Mesendoderm (in vitro differentiated cells): Measurements from ENCODE around the gene KIF24.

Source experiments
- DNase-seq: peaks from one replicate; pipeline ENCODE4 v3.0.0; 2013
- H2AK5ac ChIP-seq: 2 replicates; pipeline ENCODE4 v1.6.1; 2013; ENCODE audit warnings: low read length, inconsistent platforms
- H2BK120ac ChIP-seq: 2 replicates; pipeline ENCODE4 v1.6.1; 2013; ENCODE audit warnings: low read depth, mild to moderate bottlenecking, low read length, moderate library complexity, mixed read lengths
- H2BK15ac ChIP-seq: replicated peaks from 2 replicates; pipeline ENCODE4 v1.6.1; 2013; ENCODE audit warnings: low read depth, mild to moderate bottlenecking, moderate library complexity
- H2BK5ac ChIP-seq: 2 replicates; pipeline ENCODE4 v1.6.1; 2013; ENCODE audit warnings: low read length, inconsistent platforms
- H3K18ac ChIP-seq: 2 replicates; pipeline ENCODE4 v1.6.1; 2013; ENCODE audit warnings: mild to moderate bottlenecking, low read length, mixed read lengths
- H3K23ac ChIP-seq: one replicate; pipeline ENCODE4 v1.6.1; 2013; ENCODE audit warnings: low read length
- H3K27ac ChIP-seq: 2 replicates; pipeline ENCODE4 v1.5.1; 2013; ENCODE audit warnings: low read depth, mild to moderate bottlenecking, inconsistent platforms, low read length, moderate library complexity
- H3K27me3 ChIP-seq: 2 replicates; pipeline ENCODE4 v1.6.1; 2013; ENCODE audit warnings: low read length, control low read depth, mild to moderate bottlenecking, inconsistent platforms; ENCODE audit not compliant: insufficient read depth, poor library complexity
- H3K36me3 ChIP-seq: 2 replicates; pipeline ENCODE4 v1.6.1; 2013; ENCODE audit warnings: low read length, inconsistent platforms; ENCODE audit not compliant: control insufficient read depth, insufficient read depth
- H3K4ac ChIP-seq: one replicate; pipeline ENCODE4 v1.6.1; 2013; ENCODE audit warnings: low read depth, mild to moderate bottlenecking, low read length, moderate library complexity
- H3K4me1 ChIP-seq: 2 replicates; pipeline ENCODE4 v1.6.1; 2013; ENCODE audit warnings: low read depth, low read length, inconsistent platforms; ENCODE audit not compliant: control insufficient read depth
- H3K4me2 ChIP-seq: 2 replicates; pipeline ENCODE4 v1.6.1; 2013; ENCODE audit warnings: low read length
- H3K4me3 ChIP-seq: 2 replicates; pipeline ENCODE4 v1.5.1; 2013; ENCODE audit warnings: mild to moderate bottlenecking, low read length
- H3K56ac ChIP-seq: one replicate; pipeline ENCODE4 v1.6.1; 2013; ENCODE audit warnings: low read length
- H3K79me1 ChIP-seq: 2 replicates; pipeline ENCODE4 v1.6.1; 2013; ENCODE audit warnings: low read length, inconsistent platforms
- H3K79me2 ChIP-seq: 2 replicates; pipeline ENCODE4 v1.6.1; 2013; ENCODE audit warnings: mild to moderate bottlenecking, low read length; ENCODE audit not compliant: control insufficient read depth, insufficient read depth
- H3K9ac ChIP-seq: 2 replicates; pipeline ENCODE4 v1.6.1; 2013; ENCODE audit warnings: low read length, inconsistent platforms
- H4K5ac ChIP-seq: one replicate; pipeline ENCODE4 v1.6.1; 2013; ENCODE audit warnings: low read length
- H4K8ac ChIP-seq: one replicate; pipeline ENCODE4 v1.6.1; 2013; ENCODE audit warnings: low read depth, mild to moderate bottlenecking, control low read depth, low read length, moderate library complexity
- WGBS: extraction: QIAGEN DNeasy Blood & Tissue Kit; methylation state at CpG from one replicate; pipeline ENCODE4 v1.1.7; 2013; ENCODE audit warnings: low lambda C conversion rate, missing lambda C conversion rate; ENCODE audit not compliant: insufficient coverage; ENCODE audit errors: extremely low coverage; 5-methylcytosine and 5-hydroxymethylcytosine counted together

Gene KIF24

DNA sequence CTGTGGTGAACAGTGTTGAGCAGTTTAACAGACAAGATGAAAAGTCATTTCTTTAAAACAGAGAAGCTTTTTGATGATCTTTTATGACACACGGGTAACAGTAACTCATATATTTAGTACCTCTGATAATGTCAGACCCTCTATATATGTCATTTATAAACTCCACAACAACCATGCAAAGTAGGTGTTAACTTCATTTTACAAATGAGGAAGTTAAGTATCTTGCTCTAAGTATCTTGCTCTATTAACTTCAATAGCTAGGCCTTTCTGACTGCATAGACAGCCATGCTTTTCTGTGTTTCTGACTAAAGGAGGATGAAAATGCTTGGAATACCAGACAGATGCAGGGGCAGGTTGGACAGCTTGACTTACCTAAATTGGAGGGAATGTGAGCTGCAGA is 2.1 kb upstream of the KIF24 start:
- no peaks in the 10 kb centered on the region for H3K27me3 ChIP-seq
- H4K5ac ChIP-seq = no peak overlapping the region
- H3K79me1 ChIP-seq = peaks cover 4% of the 10 kb centered on the region
- no peak overlapping the region for H3K4me3 ChIP-seq
- H3K23ac ChIP-seq = no peak overlapping the region
- no peak overlapping the region for H2AK5ac ChIP-seq
- H2BK120ac ChIP-seq = no peak overlapping the region
- H3K4me2 ChIP-seq = no peak overlapping the region
- no peak overlapping the region for H2BK5ac ChIP-seq
- H3K27ac ChIP-seq = no peak overlapping the region
- no peaks in the 10 kb centered on the region for H3K36me3 ChIP-seq
- H3K18ac ChIP-seq = no peak overlapping the region
- WGBS = no CpG with 5 or more reads among the region's 1 CpG
- no peak for DNase-seq
- H3K56ac ChIP-seq = no peak overlapping the region
- H3K79me2 ChIP-seq = peaks cover 2% of the 10 kb centered on the region
- no peak overlapping the region for H2BK15ac ChIP-seq
- H3K4me1 ChIP-seq = peaks cover 19% of the 10 kb centered on the region
- no peak overlapping the region for H4K8ac ChIP-seq
- H3K9ac ChIP-seq = no peak overlapping the region
- no peak overlapping the region for H3K4ac ChIP-seq

DNA sequence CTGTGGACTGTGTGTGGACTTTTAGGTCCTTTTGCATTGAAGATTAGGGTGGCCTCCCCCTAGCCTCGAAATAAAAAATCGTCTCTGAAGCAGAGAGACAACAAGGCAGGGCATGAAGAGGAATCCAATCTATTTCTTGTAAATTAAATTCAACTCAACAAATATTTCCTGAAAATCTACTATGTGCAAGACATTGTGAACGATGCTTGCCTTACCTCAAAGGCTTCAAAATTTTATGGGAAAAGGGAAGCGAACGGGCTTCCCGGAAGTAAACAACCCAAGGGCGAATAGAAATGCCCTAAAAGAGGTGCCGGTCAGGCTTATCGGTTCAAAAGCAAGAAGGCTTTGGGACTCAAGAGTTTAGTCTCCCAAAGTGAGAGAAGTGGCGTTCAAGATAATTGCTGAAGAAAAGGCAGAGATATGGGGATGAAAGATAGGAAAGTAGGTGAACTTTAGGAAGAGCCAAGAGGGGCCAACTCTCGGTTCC is 525 bp downstream of the KIF24 start:
- H3K79me2 ChIP-seq = peaks cover 2% of the 10 kb centered on the region
- peak; percentile 55 for DNase-seq
- no peak overlapping the region for H4K8ac ChIP-seq
- H3K4ac ChIP-seq = no peak overlapping the region
- H3K56ac ChIP-seq = peak overlapping the region; percentile 93
- no peak overlapping the region for H2BK5ac ChIP-seq
- H3K4me3 ChIP-seq = peak overlapping the region; percentile 90
- no peak overlapping the region for H4K5ac ChIP-seq
- peak overlapping the region; percentile 91 for H3K9ac ChIP-seq
- no peak overlapping the region for H2BK120ac ChIP-seq
- no peak overlapping the region for H2AK5ac ChIP-seq
- H3K4me2 ChIP-seq = peak overlapping the region; percentile 45
- H3K27me3 ChIP-seq = no peaks in the 10 kb centered on the region
- H3K36me3 ChIP-seq = no peaks in the 10 kb centered on the region
- no peak overlapping the region for H3K18ac ChIP-seq
- WGBS = no CpG with 5 or more reads among the region's 11 CpGs
- no peak overlapping the region for H3K27ac ChIP-seq
- no peak overlapping the region for H2BK15ac ChIP-seq
- H3K4me1 ChIP-seq = peaks cover 3% of the 10 kb centered on the region
- H3K79me1 ChIP-seq = peaks cover 1% of the 10 kb centered on the region
- H3K23ac ChIP-seq = no peak overlapping the region

DNA sequence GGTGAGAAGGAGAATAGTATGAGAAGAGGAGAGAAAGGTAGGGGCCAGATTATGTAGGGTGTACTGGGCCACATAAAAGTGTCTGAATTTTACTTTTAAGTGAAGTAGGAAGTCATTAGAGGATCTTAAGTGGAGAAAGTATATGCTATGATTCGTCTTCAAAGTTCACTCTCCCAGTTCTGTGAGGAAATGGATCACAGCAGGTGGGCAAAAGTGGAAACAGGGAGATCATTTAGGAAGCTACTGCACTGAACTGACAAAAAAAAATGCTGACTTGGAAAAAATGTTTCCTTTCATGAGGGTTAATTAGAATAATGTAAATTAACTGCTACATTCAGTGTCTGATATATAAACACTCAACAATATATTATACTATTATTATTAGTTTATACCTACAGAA is 2.4 kb downstream of the KIF24 start:
- H3K4me1 ChIP-seq = peaks cover 2% of the 10 kb centered on the region
- H3K27ac ChIP-seq = no peak overlapping the region
- DNase-seq = no peak
- H3K4ac ChIP-seq = no peak overlapping the region
- H3K23ac ChIP-seq = no peak overlapping the region
- no peaks in the 10 kb centered on the region for H3K27me3 ChIP-seq
- H2BK5ac ChIP-seq = no peak overlapping the region
- H3K36me3 ChIP-seq = no peaks in the 10 kb centered on the region
- no peak overlapping the region for H4K8ac ChIP-seq
- no peak overlapping the region for H3K4me2 ChIP-seq
- no peak overlapping the region for H2BK15ac ChIP-seq
- no peak overlapping the region for H3K56ac ChIP-seq
- no peak overlapping the region for H2BK120ac ChIP-seq
- no peak overlapping the region for H3K4me3 ChIP-seq
- H4K5ac ChIP-seq = no peak overlapping the region
- H3K79me1 ChIP-seq = no peaks in the 10 kb centered on the region
- H3K9ac ChIP-seq = no peak overlapping the region
- H3K79me2 ChIP-seq = peaks cover 2% of the 10 kb centered on the region
- WGBS = no CpG with 5 or more reads among the region's 1 CpG
- no peak overlapping the region for H3K18ac ChIP-seq
- no peak overlapping the region for H2AK5ac ChIP-seq

DNA sequence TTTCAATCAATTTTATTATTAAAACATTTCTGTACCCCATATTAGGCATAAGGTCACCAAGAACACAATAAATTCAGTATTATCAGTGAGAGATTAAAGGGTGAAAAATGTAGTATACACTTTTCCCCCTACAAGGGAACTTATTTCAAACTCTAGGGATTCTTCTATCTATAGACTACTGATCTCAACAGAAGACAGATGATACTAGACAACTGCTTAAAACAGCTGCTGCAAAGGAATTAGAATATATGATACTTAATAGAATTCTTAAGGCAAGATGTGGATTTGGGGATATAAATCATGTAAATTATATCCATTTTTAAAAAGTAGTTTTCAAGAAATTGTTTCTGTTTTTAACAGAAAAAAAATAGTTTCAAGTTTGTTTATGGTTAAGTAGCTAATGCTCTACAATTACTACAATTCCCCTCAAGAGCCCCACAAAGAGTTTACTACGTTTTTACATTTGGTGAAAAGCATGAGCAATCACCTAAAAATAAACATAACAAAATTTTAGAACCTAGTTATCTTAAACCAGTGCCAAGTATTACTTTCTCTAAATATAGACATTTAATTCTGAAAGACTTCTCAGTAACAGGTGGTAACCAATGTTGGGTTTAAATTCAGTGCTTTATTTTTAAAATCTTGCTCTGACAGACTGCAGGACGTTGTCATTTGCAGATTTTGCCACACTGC is 6.0 kb downstream of the KIF24 start:
- no peak for DNase-seq
- Histone ChIP-seq H3K18ac (no peak overlapping the region), H4K5ac (no peak overlapping the region), H4K8ac (no peak overlapping the region), H3K9ac (no peak overlapping the region), H3K27ac (no peak overlapping the region), H2BK5ac (no peak overlapping the region), H2BK120ac (no peak overlapping the region), H3K23ac (no peak overlapping the region), H3K4me1 (peaks cover 2% of the 10 kb centered on the region), H3K56ac (no peak overlapping the region), H3K79me2 (peaks cover 2% of the 10 kb centered on the region), H3K36me3 (no peaks in the 10 kb centered on the region), H3K4ac (no peak overlapping the region), H3K27me3 (no peaks in the 10 kb centered on the region), H2AK5ac (no peak overlapping the region), H3K79me1 (no peaks in the 10 kb centered on the region), H2BK15ac (no peak overlapping the region), H3K4me2 (no peak overlapping the region), H3K4me3 (no peak overlapping the region)
- WGBS = no CpG with 5 or more reads among the region's 2 CpGs

DNA sequence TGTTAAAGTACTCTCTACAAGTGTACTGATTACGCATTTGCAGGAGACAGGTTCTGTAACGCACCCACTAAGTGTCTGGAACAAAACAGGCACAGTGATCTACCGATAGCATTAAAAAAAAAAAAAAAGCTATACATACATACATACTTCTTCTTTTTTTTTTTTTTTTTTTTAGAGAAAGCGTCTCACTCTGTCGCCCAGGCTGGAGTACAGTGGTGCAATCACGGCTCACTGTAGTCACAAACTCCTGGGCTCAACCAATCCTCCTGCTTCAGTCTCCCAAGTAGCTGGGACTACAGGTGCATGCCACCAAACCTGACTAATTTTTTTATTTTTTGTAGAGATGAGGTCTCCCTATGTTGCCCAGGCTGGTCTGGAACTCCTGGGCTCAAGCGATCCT is 7.6 kb downstream of the KIF24 start:
- Histone ChIP-seq H3K23ac (no peak overlapping the region), H3K4me1 (no peaks in the 10 kb centered on the region), H4K8ac (no peak overlapping the region), H2BK5ac (no peak overlapping the region), H2BK15ac (no peak overlapping the region), H3K36me3 (no peaks in the 10 kb centered on the region), H3K79me1 (no peaks in the 10 kb centered on the region), H3K27ac (no peak overlapping the region), H2AK5ac (no peak overlapping the region), H3K4me2 (no peak overlapping the region), H3K56ac (no peak overlapping the region), H2BK120ac (no peak overlapping the region), H3K4ac (no peak overlapping the region), H3K18ac (no peak overlapping the region), H3K9ac (no peak overlapping the region), H3K79me2 (no peaks in the 10 kb centered on the region), H3K27me3 (no peaks in the 10 kb centered on the region), H3K4me3 (no peak overlapping the region), H4K5ac (no peak overlapping the region)
- DNase-seq = no peak
- WGBS = no CpG with 5 or more reads among the region's 7 CpGs
